GM21381 (cell line): Measurements from ENCODE around the gene GARIN5B.
"Not testable (repeated sequence)": the region's sequence is repeated elsewhere in the genome, so short reads cannot be mapped to it uniquely, and the experiment has no call there.

Experiments used
- ATAC-seq: cut with Tn5 transposase; IDR thresholded peaks from one replicate; pipeline ENCODE4 v1.9.1; 2021; ENCODE audit warnings: mild to moderate bottlenecking, moderate library complexity; ENCODE audit not compliant: unreplicated experiment

GARIN5B gene

GRCh38 chr19:55352040-55352439, 11.0 kb downstream of the GARIN5B start:
- no peak for ATAC-seq

DNA sequence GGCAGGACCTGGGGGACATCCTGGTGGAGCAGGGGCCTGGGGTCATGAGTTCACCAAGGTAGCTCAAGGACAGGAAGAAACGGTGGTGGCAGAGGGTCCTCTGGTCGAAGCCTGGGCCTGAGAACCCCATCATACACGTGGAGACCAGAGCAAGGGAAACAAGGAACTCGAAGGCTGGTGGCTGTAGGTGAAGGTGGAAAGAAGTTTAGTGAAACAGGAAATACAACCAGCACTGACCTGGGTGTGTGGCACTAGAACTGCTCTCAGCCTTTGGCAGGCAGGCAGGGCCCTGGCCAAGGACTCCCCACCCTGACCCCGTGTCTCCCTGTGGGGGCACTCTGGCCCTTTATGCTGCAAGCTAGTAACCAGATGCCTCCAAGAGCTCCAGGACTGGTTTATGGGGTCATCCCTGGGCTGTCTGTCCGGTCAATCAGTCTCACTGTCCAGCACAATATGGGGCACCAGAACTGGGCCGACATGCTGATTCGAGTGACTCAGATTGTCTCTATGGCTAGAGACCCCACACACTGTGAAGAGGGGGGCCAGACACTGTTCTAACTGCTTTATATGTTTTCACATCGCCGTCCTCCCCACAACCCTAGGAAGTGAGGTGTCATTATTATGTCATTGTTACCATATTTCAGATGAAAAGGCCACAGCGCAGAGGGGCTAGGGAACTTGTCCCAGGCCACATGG, 12.3 kb downstream of the GARIN5B start:
- no peak for ATAC-seq

DNA sequence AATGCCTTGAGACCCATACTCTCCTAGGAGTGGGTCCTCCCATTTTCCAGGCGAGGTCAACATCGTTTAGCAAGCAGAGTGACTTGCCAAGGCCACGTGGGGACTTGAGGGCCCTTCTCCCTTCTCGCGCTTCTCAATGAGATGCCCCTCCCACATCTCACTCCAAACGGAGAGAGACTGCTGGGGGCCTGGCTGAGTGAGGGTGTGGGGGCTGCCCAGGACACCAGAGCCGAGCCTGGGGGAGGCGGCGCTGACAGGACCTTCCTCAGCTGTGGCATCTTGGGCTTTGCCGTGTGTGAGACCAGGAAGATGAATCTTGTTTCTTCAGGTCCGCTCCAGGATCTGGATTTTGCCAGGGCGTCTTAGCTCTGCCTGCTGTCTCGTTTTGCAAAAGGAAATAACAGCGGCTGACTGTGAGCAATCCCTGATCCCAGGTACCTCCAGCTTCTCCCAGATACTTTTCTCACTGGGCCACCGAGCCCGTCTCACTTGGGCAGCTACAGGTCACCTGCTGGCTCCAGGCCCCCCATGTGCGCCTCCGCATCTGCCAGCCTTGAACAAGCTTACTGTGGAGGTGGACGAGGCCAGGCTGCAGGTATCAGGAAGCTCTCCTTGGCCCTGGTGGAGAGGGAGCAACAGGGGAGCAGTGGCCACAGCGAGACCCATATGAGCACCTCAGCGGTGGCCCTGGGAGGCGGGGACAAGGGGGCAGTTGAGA, 14.6 kb downstream of the GARIN5B start:
- ATAC-seq: no peak

GRCh38 chr19:55347442-55348009, 15.5 kb downstream of the GARIN5B start:
- ATAC-seq: no peak

GRCh38 chr19:55346725-55347441, 16.2 kb downstream of the GARIN5B start:
- no peak for ATAC-seq

DNA sequence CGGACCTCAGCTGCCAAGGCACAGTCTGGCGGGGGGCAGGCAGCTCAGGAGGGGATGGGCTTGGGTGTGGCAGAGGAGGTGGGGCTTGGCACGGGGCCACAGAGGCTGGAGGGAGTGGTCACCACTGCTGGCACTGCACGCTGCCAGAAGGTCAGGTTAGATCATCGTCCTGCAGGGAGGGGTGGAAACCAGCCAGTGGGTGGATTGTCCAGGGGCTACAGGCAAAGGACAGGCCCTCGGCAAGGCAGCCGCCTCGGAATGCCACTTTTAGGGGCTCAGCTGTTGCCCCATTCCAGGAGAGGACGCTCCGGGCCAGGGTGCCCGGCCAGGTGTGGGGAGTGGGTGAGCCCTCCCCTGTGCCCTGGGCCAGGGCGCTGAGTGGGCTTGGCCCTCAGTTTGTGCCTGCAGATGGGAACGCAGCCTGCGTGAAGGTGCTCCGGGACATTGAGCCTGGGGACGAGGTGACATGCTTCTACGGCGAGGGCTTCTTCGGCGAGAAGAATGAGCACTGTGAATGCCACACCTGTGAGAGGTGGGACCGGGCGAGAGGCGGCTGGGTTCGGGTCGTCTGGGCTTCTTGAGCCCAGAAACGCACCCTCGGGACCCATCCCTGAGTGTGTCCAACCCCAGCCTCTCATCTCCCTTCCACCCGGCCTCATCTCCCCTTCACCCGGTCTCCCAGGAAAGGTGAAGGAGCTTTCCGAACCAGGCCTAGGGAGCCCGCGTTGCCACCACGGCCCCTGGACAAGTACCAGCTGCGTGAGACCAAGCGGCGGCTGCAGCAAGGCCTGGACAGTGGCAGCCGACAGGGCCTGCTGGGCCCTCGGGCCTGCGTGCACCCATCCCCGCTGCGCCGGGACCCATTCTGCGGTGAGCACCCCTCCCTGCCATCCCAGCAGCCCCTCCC, 17.0 kb downstream of the GARIN5B start:
- no peak for ATAC-seq

GRCh38 chr19:55345101-55345817, 17.8 kb downstream of the GARIN5B start:
- no peak for ATAC-seq

GRCh38 chr19:55344444-55344843, 18.6 kb downstream of the GARIN5B start:
- no peak for ATAC-seq

DNA sequence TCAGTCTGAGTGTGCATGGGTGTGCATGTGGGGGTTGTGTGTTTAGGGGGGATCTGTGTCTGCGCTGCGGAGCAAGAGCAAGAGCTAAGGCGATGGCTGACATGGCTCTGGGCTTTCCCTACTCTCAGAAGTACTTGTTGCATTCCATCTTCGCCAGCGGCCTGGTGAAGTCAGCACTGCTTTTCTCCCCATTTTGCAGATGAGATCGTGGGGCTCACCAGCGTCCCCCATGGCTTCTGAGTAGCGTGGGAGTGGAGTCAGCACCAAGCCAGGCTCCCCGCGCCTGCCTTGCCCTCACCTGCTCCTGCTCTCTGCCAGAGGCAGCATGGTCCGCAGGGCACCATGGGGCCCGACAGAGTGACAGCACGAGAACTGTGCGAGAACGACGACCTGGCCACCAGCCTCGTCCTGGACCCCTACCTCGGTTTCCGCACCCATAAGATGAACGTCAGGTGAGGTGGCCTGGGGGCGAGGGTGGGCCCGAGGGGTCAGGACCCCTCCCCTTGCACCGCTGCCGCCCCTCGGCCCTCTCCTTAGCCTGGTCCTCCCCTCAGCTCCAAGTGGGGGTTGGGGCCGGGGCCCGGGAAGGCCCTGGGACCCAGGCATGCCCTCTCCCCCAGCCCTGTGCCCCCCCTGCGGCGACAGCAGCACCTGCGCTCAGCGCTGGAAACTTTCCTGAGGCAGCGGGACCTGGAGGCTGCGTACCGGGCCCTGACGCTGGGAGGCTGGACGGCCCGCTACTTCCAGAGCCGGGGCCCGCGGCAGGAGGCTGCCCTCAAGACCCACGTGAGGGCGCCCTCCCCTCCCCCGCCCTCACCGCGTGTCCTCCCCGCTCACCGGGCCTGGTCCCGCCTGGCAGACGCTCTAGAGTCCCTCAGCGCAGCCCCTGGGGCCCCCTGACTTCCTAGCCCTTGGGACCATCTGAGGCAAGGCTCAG, 21.2 kb downstream of the GARIN5B start:
- ATAC-seq: no peak

GRCh38 chr19:55341171-55341588, 21.9 kb downstream of the GARIN5B start:
- no peak for ATAC-seq

GRCh38 chr19:55340784-55341147, 22.3 kb downstream of the GARIN5B start:
- no peak for ATAC-seq

DNA sequence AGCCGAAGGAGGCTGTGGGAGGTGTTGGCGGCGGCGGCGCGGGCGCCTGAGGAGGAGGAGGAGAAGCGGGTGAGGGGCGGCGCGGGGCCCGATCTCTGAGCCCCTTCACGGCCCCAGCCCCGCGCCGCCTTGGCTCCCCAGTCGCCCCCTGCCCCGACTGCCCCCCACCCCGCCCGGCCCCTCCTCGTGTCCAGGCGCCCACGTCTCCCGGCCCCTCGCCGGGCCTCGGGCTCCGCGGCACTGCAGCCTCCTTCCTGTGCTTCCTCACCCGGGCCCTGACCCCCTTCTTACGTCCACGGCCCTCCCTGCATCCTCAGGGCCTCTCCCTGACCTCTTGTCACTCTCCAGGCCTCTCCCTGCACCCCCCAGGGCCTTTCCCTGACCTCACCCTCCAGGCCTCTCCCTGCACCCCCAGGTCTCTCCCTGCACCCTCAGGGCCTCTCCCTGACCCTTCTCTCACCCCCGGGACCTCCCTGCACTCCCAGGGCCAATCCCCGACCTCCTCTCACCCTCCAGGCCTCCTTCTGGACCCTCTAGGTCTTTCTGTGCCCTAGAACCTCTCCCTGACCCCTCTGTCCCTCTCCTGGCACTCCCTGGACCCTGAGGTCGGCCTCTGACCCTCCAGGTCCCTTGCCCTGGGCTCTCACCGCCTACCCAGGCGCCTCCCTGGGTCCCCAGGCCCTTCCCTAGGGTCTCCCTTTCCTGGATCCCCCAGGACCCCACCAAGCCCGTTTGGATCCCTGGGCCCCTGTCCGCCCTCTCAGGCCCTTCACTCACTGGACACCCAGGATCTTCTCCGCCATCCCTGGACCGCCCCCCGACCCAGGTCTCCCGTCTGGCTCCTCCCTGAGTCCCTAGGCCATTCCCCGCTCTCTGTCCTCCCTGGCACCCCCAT, 22.9 kb downstream of the GARIN5B start:
- ATAC-seq: no peak

DNA sequence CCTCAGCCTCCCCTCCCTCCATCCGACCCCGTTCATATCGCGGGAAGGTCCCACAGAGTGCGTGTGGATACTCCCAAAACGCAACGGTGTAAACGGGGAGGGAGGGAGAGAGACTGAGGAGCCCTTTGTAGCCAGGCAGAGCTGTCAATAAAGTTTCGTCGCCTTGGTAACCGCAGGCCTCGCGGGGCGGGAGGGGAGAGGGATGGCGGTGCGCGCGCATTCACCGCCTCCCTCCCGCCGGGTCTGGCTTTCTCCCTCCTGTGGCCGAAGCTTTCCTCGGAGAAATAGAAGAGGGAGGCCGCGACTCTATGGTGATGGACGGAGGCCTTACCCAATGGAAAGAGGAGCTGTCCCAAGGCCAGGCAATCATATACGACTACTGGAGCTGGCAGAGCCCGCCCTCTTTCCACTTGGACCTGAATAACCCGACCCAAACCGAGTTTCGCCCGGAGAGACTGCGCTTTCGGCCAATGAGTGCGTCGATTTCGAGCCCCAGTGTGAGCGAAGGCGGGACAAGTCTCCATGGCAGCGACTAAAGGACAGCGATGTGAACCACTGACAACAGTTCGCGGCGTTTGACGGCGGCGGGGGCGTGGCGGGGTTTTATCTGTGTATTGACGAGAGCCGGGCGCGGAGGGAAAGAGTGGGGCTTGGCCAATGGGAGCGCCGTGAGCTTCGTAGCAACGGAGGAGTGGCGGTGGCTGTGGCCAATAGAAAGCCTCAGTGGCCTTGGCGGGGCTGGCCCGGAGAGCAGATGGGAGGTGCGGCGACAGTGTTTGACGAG, 23.8 kb downstream of the GARIN5B start, which contains the start of gene KMT5C:
KMT5C (plus strand) TSS at position 772 of the 784 bp plus-strand sequence. CDS start 2,061 bp downstream, outside the sequence.
- ATAC-seq: peak; percentile 80

DNA sequence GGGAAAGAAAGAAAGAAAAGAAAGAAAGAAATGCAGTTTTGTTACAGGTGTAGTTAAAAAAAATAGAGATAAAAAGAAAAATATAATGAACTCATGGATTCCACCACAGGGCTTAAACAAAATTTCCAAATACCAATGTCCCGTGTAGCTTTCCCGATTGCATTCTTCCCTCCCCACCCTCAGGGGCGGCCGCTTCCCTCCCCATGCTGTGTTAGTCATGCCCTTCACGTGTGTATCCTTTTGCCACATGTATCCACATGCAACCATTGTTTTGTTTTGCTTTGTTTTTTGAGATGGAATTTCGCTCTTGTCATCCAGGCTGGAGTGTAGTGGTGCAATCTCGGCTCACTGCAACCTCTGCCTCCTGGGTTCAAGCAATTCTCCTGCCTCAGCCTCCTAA, 27.0 kb downstream of the GARIN5B start:
- ATAC-seq: no peak

DNA sequence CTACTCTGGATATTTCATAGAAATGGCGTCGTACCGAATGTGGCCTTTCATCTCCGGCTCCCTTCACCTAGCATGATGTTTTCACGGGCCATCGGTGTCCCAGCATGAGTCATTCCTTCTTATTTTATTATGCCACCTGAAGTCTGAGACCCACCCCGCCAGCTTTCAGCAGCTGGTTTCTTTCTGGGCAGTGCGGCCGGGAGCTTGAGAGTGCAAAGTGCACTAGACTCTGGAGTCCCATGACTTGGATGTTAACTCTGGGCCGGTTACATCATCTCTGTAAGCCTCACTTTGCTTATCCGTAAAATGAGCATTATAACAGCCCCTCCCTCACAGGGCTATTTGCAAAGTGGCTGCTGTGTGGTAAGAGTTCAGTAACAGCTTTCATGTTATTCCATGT, 29.2 kb downstream of the GARIN5B start:
- no peak for ATAC-seq

DNA sequence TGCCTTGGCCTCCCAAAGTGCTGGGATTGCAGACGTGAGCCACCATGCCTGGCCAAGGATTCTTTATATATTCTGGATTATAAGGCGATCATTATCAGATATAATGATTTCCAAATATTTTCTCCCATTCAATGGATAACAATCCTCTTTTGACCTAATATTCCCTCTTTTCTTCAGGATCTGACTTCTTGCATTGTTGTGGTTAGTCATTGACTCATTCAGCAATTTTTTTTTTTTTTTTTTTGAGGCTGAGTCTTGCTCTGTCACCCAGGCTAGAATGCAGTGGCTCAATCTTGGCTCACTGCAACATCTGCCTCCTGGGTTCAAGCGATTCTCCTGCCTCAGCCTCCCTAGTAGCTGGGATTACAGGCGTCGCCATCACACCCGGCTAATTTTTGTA, 33.3 kb downstream of the GARIN5B start:
- ATAC-seq: not testable (repeated sequence)

GRCh38 chr19:55328774-55329318, 34.2 kb downstream of the GARIN5B start:
- not testable (repeated sequence) for ATAC-seq
